Ectodermal cell (in vitro differentiated cells): Measurements from ENCODE around the gene FDPS.

Experiments
- H3K27ac ChIP-seq: 2 replicates; pipeline ENCODE4 v1.7.0; 2013; ENCODE audit warnings: mild to moderate bottlenecking, low read depth, low read length; ENCODE audit not compliant: insufficient read depth, poor library complexity, severe bottlenecking
- H3K27me3 ChIP-seq: 2 replicates; pipeline ENCODE4 v1.7.0; 2013; ENCODE audit warnings: mild to moderate bottlenecking, low read length; ENCODE audit not compliant: insufficient read depth, control insufficient read depth, poor library complexity, severe bottlenecking
- H3K36me3 ChIP-seq: one replicate; pipeline ENCODE4 v1.7.0; 2013; ENCODE audit warnings: low read length; ENCODE audit not compliant: control insufficient read depth, insufficient read depth
- H3K4me1 ChIP-seq: one replicate; pipeline ENCODE4 v1.7.0; 2013; ENCODE audit warnings: low read length; ENCODE audit not compliant: control insufficient read depth, insufficient read depth
- H3K4me3 ChIP-seq: 2 replicates; pipeline ENCODE4 v1.7.0; 2013; ENCODE audit warnings: low read depth, low read length, control low read depth; ENCODE audit not compliant: insufficient read depth
- H3K9me3 ChIP-seq: 2 replicates; pipeline ENCODE4 v1.7.0; 2013; ENCODE audit warnings: mild to moderate bottlenecking, low read length, moderate library complexity; ENCODE audit not compliant: control insufficient read depth
- WGBS, 2 experiments: methylation state at CpG; one replicate each; pipeline ENCODE4 v1.1.7; 2013; ENCODE audit warnings: missing lambda C conversion rate in 2 of 2; 5-methylcytosine and 5-hydroxymethylcytosine counted together

FDPS gene

DNA sequence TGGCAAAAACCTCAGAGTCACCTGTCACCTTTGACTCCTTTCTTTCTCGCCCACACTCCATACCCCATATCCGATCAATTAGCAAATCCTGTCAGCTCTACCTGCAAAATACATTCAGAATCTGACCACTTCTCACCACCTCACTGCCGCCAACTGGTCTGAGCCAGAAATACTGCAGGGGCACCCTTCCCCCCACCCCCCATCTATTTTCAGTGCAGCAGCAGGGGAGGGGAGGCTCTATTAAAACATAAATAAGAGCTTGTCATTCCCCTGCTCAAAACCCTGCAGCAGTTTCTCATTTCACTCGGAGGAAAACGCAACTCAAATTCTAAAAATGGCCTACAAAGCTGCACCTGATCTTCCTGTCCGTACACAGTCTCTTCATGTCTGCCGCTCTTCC, 11.3 kb upstream of the FDPS start:
- no peak overlapping the region for H3K27ac ChIP-seq
- peaks cover 48% of the 10 kb centered on the region for H3K27me3 ChIP-seq
- H3K36me3 ChIP-seq, result no peaks in the 10 kb centered on the region
- H3K4me1 ChIP-seq, result no peaks in the 10 kb centered on the region
- H3K4me3 ChIP-seq, result no peak overlapping the region
- 81 to 84% methylated on average over 7 of the region's 7 CpGs for WGBS, 2 experiments
- no peaks in the 10 kb centered on the region for H3K9me3 ChIP-seq

DNA sequence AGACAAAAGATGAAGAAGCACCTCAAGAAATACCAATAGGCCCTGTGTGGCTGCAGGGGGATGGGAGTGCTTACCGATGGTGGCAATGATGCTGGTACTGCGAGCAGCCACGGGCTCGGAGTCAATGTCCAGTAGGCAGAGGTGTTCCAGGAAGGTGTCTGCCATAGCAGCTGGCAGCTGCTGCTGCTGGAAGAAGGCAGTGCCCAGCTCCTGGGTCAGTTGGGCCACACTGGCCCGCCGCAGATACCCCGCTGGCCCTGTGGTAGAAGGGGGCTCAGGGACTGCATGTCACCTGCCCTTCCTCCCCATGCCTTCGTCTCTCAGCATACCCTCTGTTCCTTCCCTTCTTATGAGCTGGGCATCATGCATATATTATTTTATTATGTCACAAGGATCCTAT, 8.6 kb upstream of the FDPS start:
- peaks cover 23% of the 10 kb centered on the region for H3K27me3 ChIP-seq
- H3K27ac ChIP-seq, result no peak overlapping the region
- H3K36me3 ChIP-seq, result no peaks in the 10 kb centered on the region
- WGBS, 2 experiments, result 92 to 95% methylated on average over 7 to 8 of the region's 8 CpGs
- no peaks in the 10 kb centered on the region for H3K4me1 ChIP-seq
- H3K9me3 ChIP-seq, result no peaks in the 10 kb centered on the region
- no peak overlapping the region for H3K4me3 ChIP-seq

DNA sequence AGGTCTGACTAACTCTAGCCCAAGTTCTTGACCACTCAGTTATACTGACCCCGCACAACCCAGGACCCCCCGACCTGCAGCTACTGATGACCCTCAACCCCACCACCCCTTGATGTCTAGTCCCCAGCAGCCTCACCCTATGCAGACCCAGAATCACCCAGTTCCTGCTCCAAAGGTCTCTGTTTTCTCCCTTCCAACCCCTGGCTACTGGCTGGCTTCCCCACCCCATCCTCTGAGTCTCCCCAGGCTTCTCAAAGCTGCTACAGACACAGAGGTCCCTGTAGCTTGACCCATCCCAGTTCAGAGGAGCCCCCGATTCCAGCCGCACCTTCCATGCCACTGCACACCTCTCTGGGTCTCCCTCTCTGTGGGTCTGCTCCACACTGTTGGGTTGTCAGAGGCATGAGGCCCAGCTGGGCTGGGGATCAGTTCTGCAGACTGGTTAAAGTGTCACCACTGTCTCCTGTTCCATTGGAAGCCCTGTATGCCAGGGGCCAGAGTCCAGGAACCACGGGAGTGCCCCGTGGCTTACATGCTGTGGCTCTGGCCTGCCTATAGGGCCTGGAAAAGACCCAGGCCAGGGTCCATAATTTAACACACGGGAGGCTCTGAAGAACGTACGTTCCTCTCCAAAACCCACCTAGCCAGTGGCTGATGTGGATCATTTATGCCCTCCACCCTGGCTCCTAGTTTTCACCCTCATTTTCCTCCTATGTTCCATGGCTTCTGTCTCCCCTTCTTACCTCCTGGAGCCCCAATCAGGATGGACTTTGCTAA, 7.9 kb upstream of the FDPS start:
- H3K27ac ChIP-seq, result no peak overlapping the region
- WGBS, 2 experiments, result 92 to 96% methylated on average over 9 of the region's 9 CpGs

DNA sequence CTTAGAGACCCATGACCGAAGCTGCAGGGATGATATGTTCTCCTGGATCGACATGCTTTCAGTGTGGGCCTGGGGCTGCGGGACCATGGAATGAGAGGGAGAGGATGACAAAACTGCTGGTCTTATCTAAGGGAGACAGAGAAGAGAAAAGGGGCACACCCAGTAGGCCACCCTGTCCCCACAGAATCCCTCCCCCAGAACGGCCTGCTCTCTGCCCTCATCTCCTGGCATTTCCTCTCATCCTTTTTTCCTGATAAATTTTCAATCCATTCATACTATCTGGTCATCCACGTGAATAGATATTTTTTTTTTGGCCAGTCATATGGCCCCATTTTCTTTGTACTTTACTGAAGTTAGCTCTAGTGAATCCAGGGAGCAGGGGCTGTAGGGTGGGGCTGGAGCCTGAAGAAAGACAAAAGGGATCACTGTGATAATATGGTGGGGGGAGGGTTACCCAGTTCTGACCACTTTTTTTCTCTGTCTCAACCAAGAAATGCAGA, 7.3 kb upstream of the FDPS start, which contains the start of gene PKLR:
Gene PKLR, minus strand, starts transcription at position 97 of the 500 bp plus-strand sequence. Its CDS starts 43 bp downstream, at position 54.
- H3K9me3 ChIP-seq, result no peaks in the 10 kb centered on the region
- 91 to 92% methylated on average over 5 of the region's 5 CpGs for WGBS, 2 experiments

More for the DNA sequence above, 7.9 kb upstream of the FDPS start:
- no peaks in the 10 kb centered on the region for H3K4me1 ChIP-seq
- H3K9me3 ChIP-seq, result no peaks in the 10 kb centered on the region
- H3K4me3 ChIP-seq, result no peak overlapping the region
- H3K36me3 ChIP-seq, result no peaks in the 10 kb centered on the region
- peaks cover 16% of the 10 kb centered on the region for H3K27me3 ChIP-seq

DNA sequence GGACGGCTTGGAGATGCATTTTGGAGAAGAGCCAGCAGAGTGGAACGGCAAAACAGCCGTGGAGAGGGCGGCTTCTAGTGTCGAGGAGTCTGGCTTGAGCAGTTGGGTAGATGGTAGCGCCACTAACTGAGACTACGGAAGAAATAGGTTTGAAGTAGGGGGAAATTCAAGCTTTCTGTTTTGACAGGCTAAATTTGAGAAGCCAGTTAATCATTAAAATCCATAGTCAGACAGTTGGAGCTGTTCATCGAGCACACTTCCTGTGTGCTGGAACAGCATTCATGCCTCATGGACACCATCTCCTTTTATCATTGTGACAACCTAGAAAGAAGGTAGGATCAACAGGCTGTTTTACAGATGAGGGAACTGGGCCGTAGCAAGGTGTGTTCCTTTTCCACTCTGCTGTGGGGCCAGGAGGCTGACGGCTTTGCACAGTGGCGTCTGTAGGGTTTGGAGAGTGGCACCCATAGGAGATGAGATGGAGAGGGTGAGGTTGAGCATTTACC, 4.1 kb upstream of the FDPS start:
- no peak overlapping the region for H3K4me3 ChIP-seq
- no peaks in the 10 kb centered on the region for H3K27me3 ChIP-seq
- H3K4me1 ChIP-seq, result peaks cover under 1% of the 10 kb centered on the region
- no peaks in the 10 kb centered on the region for H3K9me3 ChIP-seq
- no peak overlapping the region for H3K27ac ChIP-seq
- H3K36me3 ChIP-seq, result no peaks in the 10 kb centered on the region
- WGBS, 2 experiments, result 95 to 96% methylated on average over 11 of the region's 11 CpGs

More for the DNA sequence above, 7.3 kb upstream of the FDPS start, which contains the start of gene PKLR:
- Histone ChIP-seq H3K36me3 (no peaks in the 10 kb centered on the region), H3K4me1 (no peaks in the 10 kb centered on the region), H3K27me3 (peaks cover 9% of the 10 kb centered on the region), H3K4me3 (no peak within 1 kb of the TSS), H3K27ac (no peak within 1 kb of the TSS)

DNA sequence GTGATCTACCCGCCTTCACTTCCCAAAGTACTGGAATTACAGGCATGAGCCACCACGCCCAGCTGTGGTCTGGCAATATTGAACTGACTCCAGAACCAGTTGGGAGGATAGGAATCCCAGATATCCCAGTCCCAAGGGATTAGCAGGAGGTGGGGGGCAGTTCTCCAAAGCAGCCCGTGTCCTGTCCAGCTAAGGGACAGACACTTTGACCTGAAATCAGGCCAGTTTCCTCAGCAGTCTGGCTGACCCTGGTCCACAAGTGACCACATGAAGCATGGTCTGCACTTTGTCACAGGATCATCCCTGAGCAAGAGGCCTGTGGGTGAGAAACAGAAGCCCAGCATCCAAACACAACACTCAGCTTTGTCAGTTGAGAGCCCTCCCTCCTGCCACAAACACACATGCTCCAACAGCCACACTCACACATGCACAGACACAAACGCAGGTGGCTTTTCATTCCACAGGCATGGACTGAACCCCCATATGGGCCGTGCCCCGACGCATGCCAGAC, 2.7 kb upstream of the FDPS start:
- peaks cover 7% of the 10 kb centered on the region for H3K4me1 ChIP-seq
- no peaks in the 10 kb centered on the region for H3K9me3 ChIP-seq
- 90 to 93% methylated on average over 7 of the region's 7 CpGs for WGBS, 2 experiments
- H3K4me3 ChIP-seq, result no peak overlapping the region
- H3K27ac ChIP-seq, result no peak overlapping the region
- no peaks in the 10 kb centered on the region for H3K27me3 ChIP-seq
- H3K36me3 ChIP-seq, result no peaks in the 10 kb centered on the region

DNA sequence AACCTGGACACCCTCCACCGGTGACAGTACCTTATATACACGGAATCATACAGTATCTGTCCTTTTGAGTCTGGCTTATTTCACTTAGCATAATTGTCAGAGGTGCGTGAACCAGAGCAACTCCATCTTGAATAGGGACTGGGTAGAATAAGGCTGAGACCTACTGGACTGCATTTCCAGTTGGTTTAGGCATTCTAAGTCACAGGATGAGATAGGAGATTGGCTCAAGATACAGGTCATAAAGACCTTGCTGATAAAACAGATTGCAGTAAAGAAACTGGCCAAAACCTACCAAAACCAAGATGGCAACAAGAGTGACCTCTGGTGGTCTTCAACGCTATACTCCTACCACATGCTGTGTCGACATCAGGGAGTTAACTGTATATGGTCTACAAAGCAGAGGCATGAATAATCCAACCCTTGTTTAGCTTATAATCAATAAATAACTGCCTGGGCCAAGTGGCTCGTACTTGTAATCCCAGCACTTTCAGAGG, 1.4 kb upstream of the FDPS start:
- 71 to 81% methylated on average over 6 of the region's 6 CpGs for WGBS, 2 experiments

DNA sequence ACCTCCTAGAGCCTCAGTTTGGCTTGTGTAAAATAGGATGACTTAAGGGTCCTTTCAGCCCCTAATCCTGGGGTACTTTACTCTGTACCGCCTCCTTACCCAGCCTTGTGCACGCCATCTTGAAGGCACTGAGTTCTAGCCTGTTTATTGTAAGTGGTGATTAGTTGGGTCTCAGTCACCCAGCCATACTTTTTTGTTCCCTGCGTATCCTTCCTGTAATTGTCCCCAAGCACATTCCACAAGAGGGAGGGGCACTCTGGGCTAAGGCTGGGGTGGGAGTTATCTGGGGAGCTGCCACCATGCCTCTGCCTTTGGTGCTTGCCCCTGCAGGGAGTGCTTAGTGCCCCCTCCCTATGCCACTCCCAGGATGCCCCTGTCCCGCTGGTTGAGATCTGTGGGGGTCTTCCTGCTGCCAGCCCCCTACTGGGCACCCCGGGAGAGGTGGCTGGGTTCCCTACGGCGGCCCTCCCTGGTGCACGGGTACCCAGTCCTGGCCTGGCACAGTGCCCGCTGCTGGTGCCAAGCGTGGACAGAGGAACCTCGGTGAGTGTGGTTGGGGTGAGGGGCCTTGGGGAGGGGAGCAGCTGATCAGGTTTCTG, 856 bp downstream of the FDPS start:
- H3K27me3 ChIP-seq, result no peaks in the 10 kb centered on the region
- peaks cover 7% of the 10 kb centered on the region for H3K4me1 ChIP-seq
- peak overlapping the region; percentile 64 for H3K4me3 ChIP-seq
- H3K9me3 ChIP-seq, result no peaks in the 10 kb centered on the region
- no peak overlapping the region for H3K27ac ChIP-seq
- H3K36me3 ChIP-seq, result peaks cover 4% of the 10 kb centered on the region
- 51 to 54% methylated on average over 11 of the region's 11 CpGs for WGBS, 2 experiments

More for the DNA sequence above, 1.4 kb upstream of the FDPS start:
- Histone ChIP-seq H3K27ac (no peak overlapping the region), H3K36me3 (peaks cover 4% of the 10 kb centered on the region), H3K4me3 (no peak overlapping the region), H3K9me3 (no peaks in the 10 kb centered on the region), H3K4me1 (peaks cover 7% of the 10 kb centered on the region), H3K27me3 (no peaks in the 10 kb centered on the region)

DNA sequence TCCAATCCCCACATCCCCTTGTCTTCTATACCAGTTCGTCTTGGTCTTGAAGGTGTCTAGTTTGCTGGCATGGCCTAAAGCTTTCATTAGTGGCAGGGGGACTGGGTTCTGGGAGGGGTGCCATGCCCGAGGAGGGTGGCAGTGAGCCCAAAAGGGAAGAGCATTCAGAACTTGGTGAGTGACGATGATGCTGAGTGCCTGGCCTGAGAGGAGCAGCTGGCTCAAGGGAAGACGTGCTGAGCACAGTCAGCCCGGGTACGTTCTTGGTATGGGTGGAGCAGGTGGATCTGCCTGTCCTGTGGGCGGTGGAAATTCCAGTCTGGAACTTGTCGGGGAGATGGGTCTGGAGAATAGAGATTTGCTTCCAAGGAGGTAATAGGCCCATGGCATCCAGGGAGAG, 4.6 kb downstream of the FDPS start:
- H3K4me3 ChIP-seq, result no peak overlapping the region
- H3K9me3 ChIP-seq, result no peaks in the 10 kb centered on the region
- no peak overlapping the region for H3K27ac ChIP-seq
- WGBS, 2 experiments, result 94 to 98% methylated on average over 8 of the region's 8 CpGs
- peaks cover 7% of the 10 kb centered on the region for H3K4me1 ChIP-seq
- H3K27me3 ChIP-seq, result no peaks in the 10 kb centered on the region
- peaks cover 10% of the 10 kb centered on the region for H3K36me3 ChIP-seq

DNA sequence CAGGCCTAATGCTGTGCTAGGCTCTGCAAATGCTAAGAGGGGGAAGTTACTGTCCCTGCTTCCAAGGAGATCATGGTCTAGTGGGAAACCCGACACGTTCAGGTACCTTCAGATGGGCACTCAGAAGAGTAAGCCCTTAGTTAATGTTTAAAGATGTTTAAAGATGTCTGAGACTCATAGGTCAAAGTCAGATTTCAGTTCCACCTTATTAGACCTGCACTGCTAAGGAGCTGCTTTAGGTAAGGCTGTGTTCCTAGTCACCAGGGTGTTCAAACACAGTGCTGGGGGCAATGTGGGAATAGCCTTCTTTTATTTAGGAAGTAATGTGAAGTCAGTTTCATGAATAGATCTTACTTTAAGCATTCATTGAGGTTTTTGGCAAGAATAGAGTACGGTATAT, 8.3 kb downstream of the FDPS start:
- H3K27ac ChIP-seq, result no peak overlapping the region
- H3K27me3 ChIP-seq, result peaks cover 7% of the 10 kb centered on the region
- 92 to 94% methylated on average over 3 of the region's 3 CpGs for WGBS, 2 experiments
- H3K4me3 ChIP-seq, result no peak overlapping the region
- peaks cover 9% of the 10 kb centered on the region for H3K4me1 ChIP-seq
- no peaks in the 10 kb centered on the region for H3K9me3 ChIP-seq
- H3K36me3 ChIP-seq, result peaks cover 16% of the 10 kb centered on the region
